SHP77 treated with DMSO at 0.1 percent for 48 hours (cell line): ENCODE measurements around the gene HDAC6.

ENCODE experiments used
- DNase-seq: peaks from one replicate; lab custom pipeline; 2025; lab: John Stamatoyannopoulos, UW

The HDAC6 gene

GRCh38 chrX:48801280-48802088, at the start of gene HDAC6:
Gene HDAC6, plus strand, starts transcription at chrX:48802067. Its CDS starts 626 bp downstream, at chrX:48802693.
- DNase-seq, result peak; percentile 94

DNA sequence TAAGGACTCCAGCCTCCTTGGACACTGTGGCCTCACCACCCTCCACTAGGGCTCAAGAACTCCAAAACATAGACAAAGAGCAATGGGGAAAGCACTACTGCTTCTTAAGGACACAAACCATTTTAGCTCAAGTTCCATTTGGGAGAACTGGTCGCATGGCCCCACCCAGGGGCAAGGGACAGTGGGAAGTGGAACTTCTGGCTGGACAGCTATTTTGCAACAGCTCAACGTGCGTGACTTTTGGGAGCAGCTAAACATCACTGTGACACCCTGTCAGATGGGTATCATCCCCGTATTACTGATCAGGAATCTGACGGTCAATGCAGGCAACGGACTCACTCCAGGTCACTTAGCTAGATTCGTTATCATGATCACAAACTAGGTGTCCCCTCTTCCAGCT, 49.4 kb upstream of the HDAC6 start:
- no peak for DNase-seq

GRCh38 chrX:48753708-48754228, 48.1 kb upstream of the HDAC6 start:
- no peak for DNase-seq

- DNase-seq, result no peak
Measured at GRCh38 chrX:48754238-48754637, 47.6 kb upstream of the HDAC6 start.

- DNase-seq, result no peak
Measured at GRCh38 chrX:48761674-48762471, 40.0 kb upstream of the HDAC6 start, which contains the start of gene GLOD5. Gene GLOD5, plus strand, starts transcription at chrX:48761747. Its CDS starts 44 bp downstream, at chrX:48761791.

- no peak for DNase-seq
Measured at GRCh38 chrX:48769230-48769629, 32.6 kb upstream of the HDAC6 start.

- no peak for DNase-seq
Measured at GRCh38 chrX:48770296-48770695, 31.6 kb upstream of the HDAC6 start.

DNA sequence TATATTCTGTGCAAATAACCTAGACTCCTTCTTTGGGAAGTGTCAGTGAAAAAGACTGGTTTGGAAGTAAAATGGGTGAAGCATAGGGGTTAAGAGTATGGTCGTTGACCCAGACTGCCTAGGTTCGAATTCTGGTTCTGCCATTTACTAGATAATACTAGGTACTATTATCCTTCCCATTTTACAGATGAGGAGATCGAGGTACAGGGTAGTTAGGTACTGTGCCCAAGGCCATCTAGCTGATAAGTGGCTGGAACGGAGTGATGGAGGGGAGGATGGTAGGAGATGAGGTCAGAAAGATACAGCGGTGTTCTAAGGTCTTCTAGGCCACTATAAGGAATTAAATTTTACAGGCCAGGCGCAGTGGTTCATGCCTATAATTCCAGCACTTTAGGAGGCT, 29.3 kb upstream of the HDAC6 start:
- no peak for DNase-seq

GRCh38 chrX:48776818-48777439, 24.9 kb upstream of the HDAC6 start:
- no peak for DNase-seq

DNA sequence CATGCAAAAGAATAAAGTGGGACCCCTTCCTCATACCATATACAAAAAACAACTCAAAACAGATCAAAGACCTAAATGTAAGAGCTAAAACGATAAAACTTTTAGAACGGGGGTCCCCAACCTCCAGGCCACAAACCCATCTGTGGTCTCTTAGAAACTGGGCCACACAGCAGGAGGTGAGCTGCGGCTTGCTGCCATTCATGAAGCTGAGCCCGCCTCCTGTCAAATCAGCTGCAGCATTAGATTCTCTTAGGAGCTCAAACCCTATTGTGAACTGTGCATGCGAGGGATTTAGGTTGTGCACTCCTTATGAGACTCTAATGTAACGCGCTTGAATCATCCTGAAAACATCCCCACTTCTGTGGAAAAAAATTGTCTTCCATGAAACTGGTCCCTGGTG, 22.5 kb upstream of the HDAC6 start:
- DNase-seq, result no peak

GRCh38 chrX:48781705-48782104, 20.2 kb upstream of the HDAC6 start:
- DNase-seq, result no peak

- no peak for DNase-seq
Measured at GRCh38 chrX:48782216-48782615, 19.7 kb upstream of the HDAC6 start.

DNA sequence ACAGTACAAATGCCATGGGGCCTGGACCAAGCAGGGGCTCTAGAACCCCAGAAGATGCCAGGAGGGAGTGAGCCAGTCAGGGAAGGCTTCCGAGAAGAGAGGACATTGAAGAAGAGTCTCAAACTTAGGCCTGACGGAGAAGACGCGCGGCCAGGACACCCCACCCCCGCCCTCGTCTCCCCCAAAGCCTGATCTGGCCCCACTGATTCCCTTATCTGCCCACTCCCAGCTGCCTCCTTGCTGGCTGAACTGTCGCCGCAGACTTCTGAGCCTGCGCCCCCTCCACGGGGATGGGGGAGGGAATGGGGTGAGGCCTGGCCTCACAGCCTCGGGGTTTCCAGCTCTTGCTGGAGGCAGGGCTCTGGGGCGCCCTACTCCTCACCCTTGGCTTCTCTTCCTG, 19.1 kb upstream of the HDAC6 start:
- no peak for DNase-seq

- no peak for DNase-seq
Measured at GRCh38 chrX:48784726-48785125, 17.1 kb upstream of the HDAC6 start.

DNA sequence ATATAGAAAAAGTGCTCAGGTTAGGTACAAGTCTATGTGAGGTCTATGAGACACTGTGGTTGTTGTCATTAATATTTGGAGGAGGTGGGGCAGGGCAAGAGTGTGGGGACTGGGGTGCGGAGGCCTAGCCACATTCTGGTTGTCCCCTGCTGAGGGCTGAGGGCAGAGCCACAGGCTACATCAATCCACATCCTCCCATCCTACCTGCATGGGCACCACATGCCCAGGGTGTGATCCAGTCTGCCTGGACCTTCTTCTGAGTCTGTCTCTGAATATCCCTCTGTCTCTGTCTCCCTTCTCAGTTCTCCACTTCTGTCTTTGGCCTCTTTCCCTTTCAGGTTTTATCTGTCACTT, 16.7 kb upstream of the HDAC6 start:
- no peak for DNase-seq

- DNase-seq, result no peak
Measured at GRCh38 chrX:48785540-48786214, 16.2 kb upstream of the HDAC6 start.

- DNase-seq, result no peak
Measured at GRCh38 chrX:48786341-48786800, 15.5 kb upstream of the HDAC6 start, which contains the start of gene GATA1. Gene GATA1, plus strand, starts transcription at chrX:48786590. Its CDS starts 4,520 bp downstream, at chrX:48791110.

DNA sequence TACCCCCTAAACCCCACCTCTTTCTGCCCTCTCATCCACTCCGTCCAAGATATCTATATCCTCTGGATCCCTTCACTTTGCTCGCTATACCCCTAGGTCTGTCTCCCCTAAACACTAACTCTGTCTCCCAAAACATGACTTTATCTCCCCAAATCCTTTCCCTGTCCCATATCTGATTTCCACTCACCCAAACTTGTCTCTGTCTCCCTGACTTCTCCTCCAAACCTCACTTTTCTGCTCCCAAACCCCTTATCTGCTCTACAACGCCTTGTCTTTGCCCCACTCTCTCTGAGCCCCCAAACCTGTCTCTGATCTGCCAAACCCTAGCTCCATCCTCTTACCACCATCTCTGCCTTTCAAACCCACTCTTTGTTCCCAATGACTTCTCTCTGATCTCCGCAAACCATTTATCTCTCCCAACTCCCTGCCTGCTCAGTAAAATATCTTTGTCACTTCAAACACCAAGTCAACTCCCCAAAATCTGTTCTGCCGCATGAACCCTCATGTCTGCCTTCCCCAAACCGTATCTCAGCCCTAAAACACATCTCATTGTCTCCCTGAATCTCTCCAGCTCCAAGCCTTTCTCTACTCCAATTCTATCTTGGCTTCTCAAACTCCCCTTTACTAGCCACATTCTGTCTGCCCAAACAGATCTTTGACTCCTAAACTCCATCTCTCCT, 14.9 kb upstream of the HDAC6 start:
- no peak for DNase-seq

DNA sequence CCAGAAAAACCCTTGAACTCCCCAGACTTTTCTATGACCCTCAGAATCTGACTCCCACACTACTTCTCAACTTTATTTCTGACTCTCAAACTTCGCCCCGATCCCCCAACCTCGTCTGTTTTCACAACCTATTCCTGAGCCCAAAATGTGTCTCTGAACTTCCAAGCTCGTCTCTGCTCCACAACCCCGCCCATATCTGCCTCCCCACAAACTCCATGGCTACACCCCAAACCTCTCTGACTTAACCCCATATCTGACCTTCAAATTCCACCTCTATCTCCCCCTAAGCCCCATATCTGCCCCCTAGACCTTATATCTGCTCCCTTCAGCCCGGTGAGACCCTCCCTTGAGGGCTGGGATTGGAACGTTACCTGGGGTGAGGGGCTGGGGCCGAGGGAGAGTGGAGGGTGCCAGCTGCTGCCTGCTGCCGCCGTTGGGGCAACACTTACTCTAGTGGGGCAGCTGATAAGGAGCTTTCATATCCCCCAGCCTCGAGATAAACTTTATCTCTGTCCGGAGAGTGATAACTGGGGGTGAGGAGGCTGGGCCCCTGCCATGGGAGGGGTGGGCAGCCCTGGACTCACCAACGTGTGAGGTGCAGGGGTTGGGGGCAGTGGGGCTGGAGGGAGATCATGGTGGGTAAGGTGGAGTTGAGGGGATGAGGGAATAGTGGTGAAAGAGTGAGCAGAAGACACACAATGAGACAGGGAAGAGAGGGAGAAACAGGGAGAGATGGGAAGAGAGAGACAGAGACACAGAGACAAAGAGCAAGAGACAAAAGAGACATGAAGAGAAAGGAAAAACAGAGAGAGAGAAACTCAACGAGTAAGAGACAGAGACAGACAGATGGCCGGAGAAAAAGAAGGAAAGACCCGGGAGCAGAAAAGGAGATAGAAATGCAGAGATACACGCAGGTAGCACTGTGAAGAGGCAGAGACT, 14.1 kb upstream of the HDAC6 start:
- no peak for DNase-seq
